GM21528 (cell line): ENCODE data around the gene CTIF.

Experiments used
- ATAC-seq: cut with Tn5 transposase; IDR thresholded peaks from one replicate; pipeline ENCODE4 v1.9.1; 2021; ENCODE audit warnings: mild to moderate bottlenecking, moderate library complexity; ENCODE audit not compliant: unreplicated experiment, low FRiP score

Gene CTIF

GRCh38 chr18:48740851-48741485 lies 202.1 kb downstream of the CTIF start:
- ATAC-seq: no peak

- ATAC-seq: no peak
Observed at GRCh38 chr18:48741866-48742265, 203.0 kb downstream of the CTIF start.

GRCh38 chr18:48742304-48742703 lies 203.5 kb downstream of the CTIF start:
- ATAC-seq: no peak

- ATAC-seq: no peak
Observed at GRCh38 chr18:48742706-48743475, 204.1 kb downstream of the CTIF start.

- no peak for ATAC-seq
Observed at GRCh38 chr18:48743886-48744285, 205.1 kb downstream of the CTIF start.

- ATAC-seq: no peak
Observed at GRCh38 chr18:48745293-48745692, 206.5 kb downstream of the CTIF start.

GRCh38 chr18:48749768-48750167 lies 210.9 kb downstream of the CTIF start:
- no peak for ATAC-seq

GRCh38 chr18:48750485-48751175 lies 211.8 kb downstream of the CTIF start:
- ATAC-seq: no peak

- no peak for ATAC-seq
Observed at GRCh38 chr18:48751727-48752468, 213.1 kb downstream of the CTIF start.

- no peak for ATAC-seq
Observed at GRCh38 chr18:48752478-48752877, 213.6 kb downstream of the CTIF start.

GRCh38 chr18:48752928-48753327 lies 214.1 kb downstream of the CTIF start:
- no peak for ATAC-seq

GRCh38 chr18:48753691-48754090 lies 214.9 kb downstream of the CTIF start:
- no peak for ATAC-seq

GRCh38 chr18:48754559-48754958 lies 215.7 kb downstream of the CTIF start:
- no peak for ATAC-seq

GRCh38 chr18:48754993-48755473 lies 216.2 kb downstream of the CTIF start:
- ATAC-seq: no peak

GRCh38 chr18:48756511-48757226 lies 217.8 kb downstream of the CTIF start:
- no peak for ATAC-seq

- no peak for ATAC-seq
Observed at GRCh38 chr18:48757367-48757766, 218.5 kb downstream of the CTIF start.

- no peak for ATAC-seq
Observed at GRCh38 chr18:48757906-48758305, 219.1 kb downstream of the CTIF start.

GRCh38 chr18:48761582-48761981 lies 222.8 kb downstream of the CTIF start:
- ATAC-seq: no peak

GRCh38 chr18:48762022-48762421 lies 223.2 kb downstream of the CTIF start:
- ATAC-seq: no peak
